Measurements from ENCODE around the gene NCOA7. TPM values are rescaled to one million over a fixed set of nuclear protein-coding genes. Genes with fewer than 3 reads are reported as not detected.

The NCOA7 gene
- total RNA-seq, 4 donors from 2014 or later: 11.1 to 28.4 (median 22.1) TPM

DNA sequence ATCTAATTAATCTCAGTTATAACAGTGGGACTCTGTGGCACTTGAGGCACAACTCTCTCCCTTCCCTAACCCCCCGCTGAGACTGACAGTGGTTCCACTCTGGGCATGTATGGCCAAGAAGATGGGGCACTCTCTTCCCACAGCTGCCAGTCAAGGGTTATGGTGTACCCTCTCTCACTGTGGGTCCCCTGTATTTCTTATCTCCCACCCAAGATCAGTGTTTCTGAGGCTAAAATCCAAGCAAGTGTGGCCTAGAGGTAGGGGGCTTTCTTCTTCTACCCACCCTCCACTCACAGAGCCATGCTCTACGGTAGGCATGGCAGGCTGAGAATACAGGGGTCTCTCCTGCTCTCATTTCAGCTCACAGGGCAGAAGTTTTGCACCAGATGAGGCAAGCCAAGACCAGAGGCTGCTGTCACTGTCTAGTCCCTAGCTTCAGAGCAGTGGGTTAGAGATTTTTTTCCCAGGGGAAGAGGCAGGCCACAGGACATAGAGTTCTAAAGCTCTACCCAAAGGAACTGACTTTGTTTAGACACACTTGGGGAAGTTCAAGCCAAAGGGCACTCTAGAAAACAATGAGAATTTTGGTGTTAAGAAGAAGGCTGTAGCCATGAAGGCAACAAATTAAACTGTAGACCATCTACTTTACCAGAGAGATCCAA is 134.1 kb downstream of the NCOA7 start:
- 92% methylated on average over 2 of the region's 2 CpGs for WGBS
- peaks cover 29% of the 10 kb centered on the region for H3K4me1 ChIP-seq

DNA sequence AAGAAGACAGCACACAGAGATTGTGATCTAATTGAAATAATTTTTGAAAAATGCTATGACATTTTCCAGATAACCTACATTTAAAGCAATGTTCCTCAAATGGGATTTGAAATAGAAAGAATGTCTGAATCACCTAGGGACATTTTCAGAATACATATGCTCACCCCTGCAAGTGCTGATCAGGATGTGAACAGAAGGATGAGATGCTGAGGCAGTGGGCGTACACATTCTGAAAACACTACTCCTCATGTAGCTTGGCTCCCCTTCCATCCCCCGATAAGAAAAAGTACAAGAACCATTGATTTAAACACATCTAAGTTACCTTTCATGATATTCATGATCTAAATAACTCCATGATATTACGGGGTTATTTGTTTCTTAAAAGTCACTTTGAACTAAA is 136.0 kb downstream of the NCOA7 start:
- Histone ChIP-seq H3K27ac (no peak overlapping the region), H3K4me1 (peaks cover 25% of the 10 kb centered on the region), H3K9me3 (no peaks in the 10 kb centered on the region), H3K4me3 (no peak overlapping the region), H3K27me3 (no peaks in the 10 kb centered on the region), H3K36me3 (peaks cover 53% of the 10 kb centered on the region)
- no peak for DNase-seq (ENCODE audit: low spot score in 2 of 2)
- 96% methylated on average over 3 of the region's 3 CpGs for WGBS
- TF ChIP-seq POLR2A (IDR thresholded peaks at IDR 0.05) (no peak), EP300 (IDR thresholded peaks at IDR 0.05) (no peak), POLR2AphosphoS5 (IDR thresholded peaks at IDR 0.05) (no peak)
- TF ChIP-seq, protein P1, sequence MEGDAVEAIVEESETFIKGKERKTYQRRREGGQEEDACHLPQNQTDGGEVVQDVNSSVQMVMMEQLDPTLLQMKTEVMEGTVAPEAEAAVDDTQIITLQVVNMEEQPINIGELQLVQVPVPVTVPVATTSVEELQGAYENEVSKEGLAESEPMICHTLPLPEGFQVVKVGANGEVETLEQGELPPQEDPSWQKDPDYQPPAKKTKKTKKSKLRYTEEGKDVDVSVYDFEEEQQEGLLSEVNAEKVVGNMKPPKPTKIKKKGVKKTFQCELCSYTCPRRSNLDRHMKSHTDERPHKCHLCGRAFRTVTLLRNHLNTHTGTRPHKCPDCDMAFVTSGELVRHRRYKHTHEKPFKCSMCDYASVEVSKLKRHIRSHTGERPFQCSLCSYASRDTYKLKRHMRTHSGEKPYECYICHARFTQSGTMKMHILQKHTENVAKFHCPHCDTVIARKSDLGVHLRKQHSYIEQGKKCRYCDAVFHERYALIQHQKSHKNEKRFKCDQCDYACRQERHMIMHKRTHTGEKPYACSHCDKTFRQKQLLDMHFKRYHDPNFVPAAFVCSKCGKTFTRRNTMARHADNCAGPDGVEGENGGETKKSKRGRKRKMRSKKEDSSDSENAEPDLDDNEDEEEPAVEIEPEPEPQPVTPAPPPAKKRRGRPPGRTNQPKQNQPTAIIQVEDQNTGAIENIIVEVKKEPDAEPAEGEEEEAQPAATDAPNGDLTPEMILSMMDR (IDR thresholded peaks at IDR 0.05): no peak

More for the DNA sequence above, 134.1 kb downstream of the NCOA7 start:
- Histone ChIP-seq H3K27me3 (no peaks in the 10 kb centered on the region), H3K27ac (no peak overlapping the region), H3K36me3 (peaks cover 62% of the 10 kb centered on the region), H3K4me3 (no peak overlapping the region), H3K9me3 (no peaks in the 10 kb centered on the region)
- TF ChIP-seq POLR2A (IDR thresholded peaks at IDR 0.05): no peak
- TF ChIP-seq, protein P1 (IDR thresholded peaks at IDR 0.05): no peak
- no peak for TF ChIP-seq POLR2AphosphoS5 (IDR thresholded peaks at IDR 0.05)
- TF ChIP-seq EP300 (IDR thresholded peaks at IDR 0.05): no peak
- DNase-seq (ENCODE audit: low spot score in 2 of 2): no peak

DNA sequence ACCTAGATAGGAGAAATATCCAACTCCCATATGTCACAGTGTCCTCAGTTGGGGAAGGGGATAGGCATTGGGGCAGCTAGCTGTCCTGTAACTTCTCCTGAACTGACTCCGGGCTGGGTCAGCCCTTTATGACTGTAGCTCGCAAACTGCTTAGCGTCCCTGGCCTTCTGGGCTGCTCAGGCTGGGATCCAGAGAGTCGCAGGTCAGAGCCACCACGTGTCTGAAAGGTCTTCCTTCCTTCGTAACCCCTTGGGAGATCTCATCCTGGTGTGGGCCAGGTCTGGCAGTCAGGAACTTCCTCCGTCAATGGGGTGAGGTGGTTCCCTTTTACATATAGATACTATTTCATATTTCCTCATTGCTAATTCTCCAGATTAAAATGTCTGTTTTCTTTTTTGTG is 137.0 kb downstream of the NCOA7 start:
- WGBS: 61% methylated on average over 7 of the region's 7 CpGs
- no peak for TF ChIP-seq POLR2AphosphoS5 (IDR thresholded peaks at IDR 0.05)
- TF ChIP-seq EP300 (IDR thresholded peaks at IDR 0.05): no peak
- no peak for TF ChIP-seq POLR2A (IDR thresholded peaks at IDR 0.05)
- TF ChIP-seq, protein P1 (IDR thresholded peaks at IDR 0.05): no peak
- no peak overlapping the region for H3K4me3 ChIP-seq
- H3K4me1 ChIP-seq: peaks cover 24% of the 10 kb centered on the region
- H3K9me3 ChIP-seq: no peaks in the 10 kb centered on the region
- no peak for DNase-seq (ENCODE audit: low spot score in 2 of 2)
- H3K27me3 ChIP-seq: no peaks in the 10 kb centered on the region
- peaks cover 43% of the 10 kb centered on the region for H3K36me3 ChIP-seq
- H3K27ac ChIP-seq: no peak overlapping the region

DNA sequence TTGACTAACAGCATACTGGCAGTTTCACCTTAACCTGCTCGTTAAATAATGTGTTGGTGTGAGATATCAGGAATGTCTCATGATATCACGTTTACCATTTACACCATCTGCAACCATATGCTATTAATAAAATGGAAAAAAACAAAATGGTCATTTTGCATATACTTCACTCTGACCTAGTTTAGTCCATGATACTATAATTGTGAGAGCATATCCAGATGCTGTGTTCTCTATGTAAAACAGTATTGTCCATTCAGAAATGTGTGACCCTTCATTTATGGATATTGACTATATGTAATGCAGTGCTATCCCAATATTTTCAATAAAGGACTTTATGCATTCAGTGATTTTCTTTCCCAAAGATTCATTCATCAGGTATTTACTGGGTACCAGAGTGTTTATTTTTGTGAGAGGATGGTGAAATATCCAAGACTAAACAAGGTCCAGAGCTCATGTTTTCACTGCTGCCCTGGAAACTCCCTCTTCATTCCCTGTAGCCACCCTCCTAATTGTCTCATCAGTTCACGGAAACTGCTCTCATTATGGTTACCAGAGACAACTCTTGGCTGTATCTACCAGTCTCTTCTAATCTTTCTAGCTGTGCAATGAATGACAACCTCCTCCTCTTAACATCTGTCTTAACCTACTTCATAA is 140.1 kb downstream of the NCOA7 start:
- H3K36me3 ChIP-seq: peaks cover 21% of the 10 kb centered on the region

More for the DNA sequence above, 140.1 kb downstream of the NCOA7 start:
- no peaks in the 10 kb centered on the region for H3K9me3 ChIP-seq
- H3K4me1 ChIP-seq: no peaks in the 10 kb centered on the region
- H3K27me3 ChIP-seq: no peaks in the 10 kb centered on the region
- DNase-seq (ENCODE audit: low spot score in 2 of 2): no peak
- no peak overlapping the region for H3K4me3 ChIP-seq
- 79% methylated on average over 3 of the region's 3 CpGs for WGBS
- TF ChIP-seq EP300 (IDR thresholded peaks at IDR 0.05): no peak
- TF ChIP-seq, protein P1 (IDR thresholded peaks at IDR 0.05): no peak
- no peak for TF ChIP-seq POLR2AphosphoS5 (IDR thresholded peaks at IDR 0.05)
- no peak for TF ChIP-seq POLR2A (IDR thresholded peaks at IDR 0.05)
- no peak overlapping the region for H3K27ac ChIP-seq

Measured in suprapubic skin (tissue), 4 donors.